ENCODE measurements around the gene GLT6D1. TPM values are rescaled to one million over a fixed set of nuclear protein-coding genes. Genes with fewer than 3 reads are reported as not detected.

The GLT6D1 gene
- total RNA-seq, 1 experiment from 2014 or later = not detected

GRCh38 chr9:135584934-135585333 is 54.4 kb downstream of the GLT6D1 start:
- Histone ChIP-seq H3K27ac (no peak overlapping the region), H4K20me1 (ENCODE audit: insufficient read depth) (no peaks in the 10 kb centered on the region), H3K4me3 (no peak overlapping the region), H3K4me1 (replicated peaks; ENCODE audit: insufficient read depth) (no peaks in the 10 kb centered on the region), H3F3A (ENCODE audit: insufficient read depth, low read depth) (no peaks in the 10 kb centered on the region), H3K4me2 (no peak overlapping the region), H3K9me3 (ENCODE audit: insufficient read depth, low read depth) (no peaks in the 10 kb centered on the region), H2AFZ (no peak overlapping the region), H3K9me2 (ENCODE audit: insufficient read depth) (no peaks in the 10 kb centered on the region), H3K27me3 (ENCODE audit: insufficient read depth, low read depth) (peaks cover 59% of the 10 kb centered on the region), H3K36me3 (ENCODE audit: low read depth) (no peaks in the 10 kb centered on the region), H3K79me2 (ENCODE audit: low read depth) (no peaks in the 10 kb centered on the region)
- CTCF ChIA-PET = interaction anchor here (0.6 kb wide), 1 partner anchor 168 kb away, joined by 3 read pairs; no protein-coding TSS in a partner anchor
- POLR2A ChIA-PET (ENCODE audit: unreplicated experiment) = no interaction called here
- no TSS peak for BruUV-seq (replicated peaks)
- TF ChIP-seq CTCF (conservative IDR thresholded peaks at IDR 0.05) (no peak), EZH2 (IDR thresholded peaks at IDR 0.05; ENCODE audit: low read depth) (no peak)
- no peak for DNase-seq
- intact Hi-C loops (cut with micrococcal nuclease; ENCODE audit: unreplicated experiment) = no loop called here

GRCh38 chr9:135584371-135584770 is 55.0 kb downstream of the GLT6D1 start:
- Histone ChIP-seq H3K9me3 (ENCODE audit: insufficient read depth, low read depth) (no peaks in the 10 kb centered on the region), H3K27ac (no peak overlapping the region), H3K4me3 (no peak overlapping the region), H3F3A (ENCODE audit: insufficient read depth, low read depth) (no peaks in the 10 kb centered on the region), H3K27me3 (ENCODE audit: insufficient read depth, low read depth) (peaks cover 61% of the 10 kb centered on the region), H3K4me2 (no peak overlapping the region), H3K4me1 (replicated peaks; ENCODE audit: insufficient read depth) (no peaks in the 10 kb centered on the region), H4K20me1 (ENCODE audit: insufficient read depth) (no peaks in the 10 kb centered on the region), H3K36me3 (ENCODE audit: low read depth) (no peaks in the 10 kb centered on the region), H2AFZ (no peak overlapping the region), H3K9me2 (ENCODE audit: insufficient read depth) (no peaks in the 10 kb centered on the region), H3K79me2 (ENCODE audit: low read depth) (no peaks in the 10 kb centered on the region)
- no peak for TF ChIP-seq EZH2 (IDR thresholded peaks at IDR 0.05; ENCODE audit: low read depth)
- TF ChIP-seq CTCF (conservative IDR thresholded peaks at IDR 0.05) = no peak
- intact Hi-C loops (cut with micrococcal nuclease; ENCODE audit: unreplicated experiment) = no loop called here
- POLR2A ChIA-PET (ENCODE audit: unreplicated experiment) = no interaction called here
- DNase-seq = no peak
- CTCF ChIA-PET = interaction anchor here (0.6 kb wide), 1 partner anchor 168 kb away, joined by 3 read pairs; no protein-coding TSS in a partner anchor
- BruUV-seq (replicated peaks) = no TSS peak

- no peaks in the 10 kb centered on the region for H4K20me1 ChIP-seq (ENCODE audit: insufficient read depth)
- H3K4me3 ChIP-seq = no peak overlapping the region
- ChIA-PET POLR2A (ENCODE audit: unreplicated experiment) (no interaction called here), CTCF (no interaction called here)
- H3K9me2 ChIP-seq (ENCODE audit: insufficient read depth) = no peaks in the 10 kb centered on the region
- H3K27me3 ChIP-seq (ENCODE audit: insufficient read depth, low read depth) = peaks cover 54% of the 10 kb centered on the region
- no peak overlapping the region for H3K4me2 ChIP-seq
- no peak for DNase-seq
- intact Hi-C loops (cut with micrococcal nuclease; ENCODE audit: unreplicated experiment) = no loop called here
- no peaks in the 10 kb centered on the region for H3K4me1 ChIP-seq (replicated peaks; ENCODE audit: insufficient read depth)
- no TSS peak for BruUV-seq (replicated peaks)
- no peaks in the 10 kb centered on the region for H3F3A ChIP-seq (ENCODE audit: insufficient read depth, low read depth)
- H3K36me3 ChIP-seq (ENCODE audit: low read depth) = no peaks in the 10 kb centered on the region
- no peaks in the 10 kb centered on the region for H3K9me3 ChIP-seq (ENCODE audit: insufficient read depth, low read depth)
- no peak for TF ChIP-seq CTCF (conservative IDR thresholded peaks at IDR 0.05)
- no peak for TF ChIP-seq EZH2 (IDR thresholded peaks at IDR 0.05; ENCODE audit: low read depth)
- H3K79me2 ChIP-seq (ENCODE audit: low read depth) = no peaks in the 10 kb centered on the region
- no peak overlapping the region for H3K27ac ChIP-seq
- H2AFZ ChIP-seq = no peak overlapping the region
Measured at GRCh38 chr9:135583688-135584011, 55.7 kb downstream of the GLT6D1 start.

All from PC-9 (cell line).